Osteoblast (primary cell): ENCODE results near the gene TOP3A. TPM values are rescaled to one million over a fixed set of nuclear protein-coding genes. Genes with fewer than 3 reads are reported as not detected.
"Not testable (repeated sequence)": the region's sequence is repeated elsewhere in the genome, so short reads cannot be mapped to it uniquely, and the experiment has no call there.

ENCODE experiments used
- DNase-seq: peaks from one replicate; pipeline ENCODE4 v3.0.0; 2011; ENCODE audit warnings: low spot score, mixed read lengths; ENCODE audit not compliant: insufficient read length; ENCODE audit errors: missing footprints
- H2AFZ ChIP-seq: 2 replicates; pipeline ENCODE4 v1.6.0; 2011; ENCODE audit warnings: mild to moderate bottlenecking, low read length
- H3K27ac ChIP-seq: 2 replicates; pipeline ENCODE4 v1.5.1; 2011; ENCODE audit warnings: mild to moderate bottlenecking, low read depth, low read length, moderate library complexity
- H3K27me3 ChIP-seq: 2 replicates; pipeline ENCODE4 v1.6.0; 2012; ENCODE audit warnings: mild to moderate bottlenecking, control low read depth, inconsistent platforms, low read length, moderate library complexity; ENCODE audit not compliant: insufficient read depth
- H3K36me3 ChIP-seq: 2 replicates; pipeline ENCODE4 v1.5.1; 2011; ENCODE audit warnings: mild to moderate bottlenecking, low read length, control low read depth, moderate library complexity; ENCODE audit not compliant: insufficient read depth
- H3K4me1 ChIP-seq: 2 replicates; pipeline ENCODE4 v1.5.1; 2011; ENCODE audit warnings: mild to moderate bottlenecking, low read length, control low read depth, moderate library complexity; ENCODE audit not compliant: insufficient read depth
- H3K4me2 ChIP-seq: 2 replicates; pipeline ENCODE4 v1.6.0; 2011; ENCODE audit warnings: mild to moderate bottlenecking, low read length; ENCODE audit not compliant: insufficient read depth
- H3K4me3 ChIP-seq: fragments of 200-600 bp; sonication (generic); 3 replicates; pipeline ENCODE4 v1.5.1; 2012; ENCODE audit warnings: mild to moderate bottlenecking, low read length, inconsistent platforms; ENCODE audit not compliant: insufficient read depth
- H3K79me2 ChIP-seq: 2 replicates; pipeline ENCODE4 v1.6.0; 2012; ENCODE audit warnings: mild to moderate bottlenecking, low read length, control low read depth, inconsistent platforms; ENCODE audit not compliant: insufficient read depth
- H3K9me3 ChIP-seq: 2 replicates; pipeline ENCODE4 v1.5.1; 2011; ENCODE audit warnings: low read depth, low read length, control low read depth
- H4K20me1 ChIP-seq: 2 replicates; pipeline ENCODE4 v1.6.0; 2012; ENCODE audit warnings: mild to moderate bottlenecking, low read length, control low read depth; ENCODE audit not compliant: insufficient read depth
- total RNA-seq: library from RNA; depleted of rRNA; stranded (reverse); fragments of >200 nt; gene quantifications from 2 replicates; pipeline ENCODE4 v1.2.3, GENCODE V29; 2012
- TF ChIP-seq, protein P1 (sequence below): IDR thresholded peaks from 2 replicates; pipeline ENCODE4 v1.5.1; 2011; ENCODE audit warnings: mild to moderate bottlenecking, low read depth, low read length, moderate library complexity; ENCODE audit errors: extremely low read depth

TOP3A gene
- total RNA-seq, 1 donor: 36.2 TPM

GRCh38 chr17:18300725-18301480, 13.9 kb downstream of the TOP3A start:
- Histone ChIP-seq H3K9me3 (no peaks in the 10 kb centered on the region), H3K36me3 (peaks cover 61% of the 10 kb centered on the region), H3K4me2 (no peak overlapping the region), H3K4me1 (no peaks in the 10 kb centered on the region), H3K27me3 (no peaks in the 10 kb centered on the region), H2AFZ (no peak overlapping the region), H3K27ac (no peak overlapping the region), H3K79me2 (no peaks in the 10 kb centered on the region), H3K4me3 (no peak overlapping the region), H4K20me1 (no peaks in the 10 kb centered on the region)
- peak; percentile 82 for DNase-seq
- TF ChIP-seq, protein P1, sequence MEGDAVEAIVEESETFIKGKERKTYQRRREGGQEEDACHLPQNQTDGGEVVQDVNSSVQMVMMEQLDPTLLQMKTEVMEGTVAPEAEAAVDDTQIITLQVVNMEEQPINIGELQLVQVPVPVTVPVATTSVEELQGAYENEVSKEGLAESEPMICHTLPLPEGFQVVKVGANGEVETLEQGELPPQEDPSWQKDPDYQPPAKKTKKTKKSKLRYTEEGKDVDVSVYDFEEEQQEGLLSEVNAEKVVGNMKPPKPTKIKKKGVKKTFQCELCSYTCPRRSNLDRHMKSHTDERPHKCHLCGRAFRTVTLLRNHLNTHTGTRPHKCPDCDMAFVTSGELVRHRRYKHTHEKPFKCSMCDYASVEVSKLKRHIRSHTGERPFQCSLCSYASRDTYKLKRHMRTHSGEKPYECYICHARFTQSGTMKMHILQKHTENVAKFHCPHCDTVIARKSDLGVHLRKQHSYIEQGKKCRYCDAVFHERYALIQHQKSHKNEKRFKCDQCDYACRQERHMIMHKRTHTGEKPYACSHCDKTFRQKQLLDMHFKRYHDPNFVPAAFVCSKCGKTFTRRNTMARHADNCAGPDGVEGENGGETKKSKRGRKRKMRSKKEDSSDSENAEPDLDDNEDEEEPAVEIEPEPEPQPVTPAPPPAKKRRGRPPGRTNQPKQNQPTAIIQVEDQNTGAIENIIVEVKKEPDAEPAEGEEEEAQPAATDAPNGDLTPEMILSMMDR: no peak

GRCh38 chr17:18298061-18298460, 16.7 kb downstream of the TOP3A start:
- H3K4me1 ChIP-seq, H3K79me2 ChIP-seq, H4K20me1 ChIP-seq, H3K27ac ChIP-seq, H2AFZ ChIP-seq, H3K4me3 ChIP-seq, H3K9me3 ChIP-seq, DNase-seq, H3K4me2 ChIP-seq, H3K27me3 ChIP-seq: not testable (repeated sequence)
- peaks cover 53% of the 10 kb centered on the region for H3K36me3 ChIP-seq

DNA sequence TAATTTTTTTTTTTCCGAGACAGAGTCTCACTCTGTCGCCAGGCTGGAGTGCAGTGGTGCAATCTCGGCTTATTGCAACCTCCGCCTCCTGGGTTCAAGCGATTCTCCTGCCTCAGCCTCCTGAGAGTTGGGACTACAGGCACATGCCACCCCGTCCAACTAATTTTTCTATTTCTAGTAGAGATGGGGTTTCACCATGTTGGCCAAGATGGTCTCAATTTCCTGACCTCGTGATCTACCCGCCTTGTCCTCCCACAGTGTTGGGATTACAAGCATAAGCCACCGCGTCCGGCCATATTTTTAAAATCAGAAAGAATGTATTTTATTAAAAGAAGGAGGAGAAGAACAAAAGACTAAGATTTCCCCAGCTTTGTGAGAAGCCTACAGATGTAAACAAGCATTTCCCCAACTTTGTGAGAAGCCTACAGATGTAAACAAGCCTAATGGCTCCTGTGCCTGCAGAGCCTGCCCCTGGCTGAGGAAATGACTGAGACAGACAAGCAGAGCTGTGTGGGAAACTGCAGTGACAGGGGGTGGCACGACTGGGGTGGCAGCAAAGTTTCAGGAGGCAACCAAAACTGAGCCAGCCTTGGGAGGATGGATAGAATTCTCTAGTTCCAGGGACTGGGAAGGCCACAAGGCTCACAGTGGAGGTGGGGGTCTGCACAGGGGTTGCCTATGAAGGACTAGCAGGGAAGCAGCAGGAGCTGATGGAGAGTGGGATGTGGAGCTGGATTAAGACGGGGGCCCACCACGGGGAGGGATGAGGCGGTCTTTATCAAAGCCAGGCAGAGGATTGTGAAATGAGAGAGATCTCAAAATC, 22.9 kb downstream of the TOP3A start:
- Histone ChIP-seq H3K4me1 (no peaks in the 10 kb centered on the region), H3K27me3 (no peaks in the 10 kb centered on the region), H3K4me2 (no peak overlapping the region), H3K79me2 (no peaks in the 10 kb centered on the region), H3K27ac (no peak overlapping the region), H3K4me3 (no peak overlapping the region), H3K36me3 (peaks cover 49% of the 10 kb centered on the region), H3K9me3 (no peaks in the 10 kb centered on the region), H4K20me1 (no peaks in the 10 kb centered on the region), H2AFZ (no peak overlapping the region)
- peak; percentile 62 for DNase-seq
- TF ChIP-seq, protein P1: no peak

- no peak overlapping the region for H3K27ac ChIP-seq
- no peaks in the 10 kb centered on the region for H3K9me3 ChIP-seq
- H3K27me3 ChIP-seq: no peaks in the 10 kb centered on the region
- no peaks in the 10 kb centered on the region for H3K79me2 ChIP-seq
- TF ChIP-seq, protein P1: no peak
- no peak overlapping the region for H3K4me3 ChIP-seq
- H3K4me2 ChIP-seq: no peak overlapping the region
- no peaks in the 10 kb centered on the region for H3K4me1 ChIP-seq
- H4K20me1 ChIP-seq: no peaks in the 10 kb centered on the region
- no peak overlapping the region for H2AFZ ChIP-seq
- DNase-seq: no peak
- H3K36me3 ChIP-seq: peaks cover 66% of the 10 kb centered on the region
These were observed 29.5 kb downstream of the TOP3A start for GRCh38 chr17:18285296-18285695.
